IMR-90 (cell line): ENCODE data around the gene KCNMA1. TPM values are rescaled to one million over a fixed set of nuclear protein-coding genes. Genes with fewer than 3 reads are reported as not detected.

ENCODE experiments used
- ATAC-seq: fragments of 200-7000 bp; cut with Tn5 transposase; 2 replicates; pipeline ENCODE4 v1.9.1; 2020; ENCODE audit warnings: low read depth, mild to moderate bottlenecking, moderate library complexity
- BruUV-seq: library from RNA; stranded (reverse); fragments of 400-500 nt; replicated peaks from 2 replicates; lab custom pipeline; 2021; lab: Mats Ljungman, UMichigan
- CTCF ChIA-PET: fragments of 300-600 bp; formaldehyde crosslinking; extraction: SDS; loops from one replicate; lab custom pipeline; 2021; ENCODE audit warnings: antibody characterized with exemption; lab: Yijun Ruan, JAX
- POLR2A ChIA-PET: fragments of 300-600 bp; sonication (Branson Sonifier 250); formaldehyde crosslinking; loops from one replicate; lab custom pipeline; 2022; ENCODE audit warnings: antibody characterized with exemption; ENCODE audit not compliant: unreplicated experiment; lab: Charles Lee
- DNase-seq: peaks from one replicate; pipeline ENCODE4 v3.0.0; 2013
- H2AFZ ChIP-seq: replicated peaks from 2 replicates; pipeline ENCODE3; 2013; ENCODE audit warnings: low read length, mild to moderate bottlenecking; ENCODE audit not compliant: poor library complexity
- H2AK5ac ChIP-seq: 2 replicates; pipeline ENCODE4 v1.6.1; 2013; ENCODE audit warnings: low read depth, low read length, inconsistent platforms
- H2AK9ac ChIP-seq: replicated peaks from 2 replicates; pipeline ENCODE3; 2013; ENCODE audit warnings: mild to moderate bottlenecking, low read depth, low read length, moderate library complexity; ENCODE audit not compliant: poor library complexity
- H2BK120ac ChIP-seq: 2 replicates; pipeline ENCODE4 v1.6.1; 2013; ENCODE audit warnings: low read depth, low read length, inconsistent platforms
- H2BK15ac ChIP-seq: 3 replicates; pipeline ENCODE4 v1.6.1; 2013; ENCODE audit warnings: low read depth, low read length, inconsistent platforms
- H2BK20ac ChIP-seq: 2 replicates; pipeline ENCODE4 v1.6.1; 2013; ENCODE audit warnings: low read depth, mild to moderate bottlenecking, inconsistent platforms, low read length, moderate library complexity
- H2BK5ac ChIP-seq: 2 replicates; pipeline ENCODE4 v1.6.1; 2013; ENCODE audit warnings: mild to moderate bottlenecking, low read depth, low read length, inconsistent platforms; ENCODE audit not compliant: poor library complexity, severe bottlenecking
- H3K14ac ChIP-seq: replicated peaks from 2 replicates; pipeline ENCODE4 v1.6.1; 2013; ENCODE audit warnings: low read depth, low read length, inconsistent platforms
- H3K18ac ChIP-seq: 2 replicates; pipeline ENCODE4 v1.6.1; 2013; ENCODE audit warnings: low read depth, low read length, control low read depth
- H3K23ac ChIP-seq: 2 replicates; pipeline ENCODE4 v1.6.1; 2013; ENCODE audit warnings: low read depth, low read length, inconsistent platforms
- H3K27ac ChIP-seq: 2 replicates; pipeline ENCODE4 v1.5.1; 2013; ENCODE audit warnings: mild to moderate bottlenecking, control low read depth, low read length; ENCODE audit not compliant: insufficient read depth
- H3K27me3 ChIP-seq: 2 replicates; pipeline ENCODE4 v1.6.1; 2013; ENCODE audit warnings: low read length; ENCODE audit not compliant: control insufficient read depth, insufficient read depth
- H3K36me3 ChIP-seq: 2 replicates; pipeline ENCODE4 v1.6.1; 2013; ENCODE audit warnings: low read length, mixed read lengths; ENCODE audit not compliant: control insufficient read depth, insufficient read depth
- H3K4ac ChIP-seq: 2 replicates; pipeline ENCODE4 v1.6.1; 2013; ENCODE audit warnings: low read depth, low read length, inconsistent platforms
- H3K4me1 ChIP-seq: 2 replicates; pipeline ENCODE4 v1.6.1; 2013; ENCODE audit warnings: low read length, mixed read lengths; ENCODE audit not compliant: control insufficient read depth, insufficient read depth
- H3K4me2 ChIP-seq: 2 replicates; pipeline ENCODE4 v1.6.1; 2013; ENCODE audit warnings: low read depth, mild to moderate bottlenecking, control low read depth, low read length, moderate library complexity
- H3K4me3 ChIP-seq: 2 replicates; pipeline ENCODE4 v1.5.1; 2013; ENCODE audit warnings: low read depth, mild to moderate bottlenecking, control low read depth, low read length, moderate library complexity; ENCODE audit not compliant: insufficient read depth
- H3K56ac ChIP-seq: 2 replicates; pipeline ENCODE4 v1.6.1; 2013; ENCODE audit warnings: low read length, inconsistent platforms; ENCODE audit not compliant: insufficient read depth; ENCODE audit errors: extremely low read depth
- H3K79me1 ChIP-seq, 2 experiments: 2 replicates each; pipeline ENCODE4 v1.6.1; 2013; ENCODE audit warnings: low read length in 2 of 2, inconsistent platforms in 1 of 2, low read depth in 1 of 2
- H3K9ac ChIP-seq: 2 replicates; pipeline ENCODE4 v1.6.1; 2013; ENCODE audit warnings: low read depth, low read length, control low read depth
- H3K9me1 ChIP-seq: 2 replicates; pipeline ENCODE4 v1.6.1; 2013; ENCODE audit warnings: low read length, inconsistent platforms; ENCODE audit not compliant: insufficient read depth
- H3K9me3 ChIP-seq: 2 replicates; pipeline ENCODE4 v1.6.1; 2013; ENCODE audit warnings: low read length; ENCODE audit not compliant: control insufficient read depth, insufficient read depth
- H4K20me1 ChIP-seq: 2 replicates; pipeline ENCODE4 v1.6.1; 2013; ENCODE audit warnings: low read length, inconsistent platforms; ENCODE audit not compliant: insufficient read depth
- H4K5ac ChIP-seq: 2 replicates; pipeline ENCODE4 v1.6.1; 2013; ENCODE audit warnings: mild to moderate bottlenecking, low read depth, low read length, control low read depth
- H4K8ac ChIP-seq, 2 experiments: 2 replicates each; pipeline ENCODE4 v1.6.1; 2013; ENCODE audit warnings: low read depth in 2 of 2, low read length in 2 of 2, control low read depth in 1 of 2, inconsistent platforms in 1 of 2
- H4K91ac ChIP-seq: 2 replicates; pipeline ENCODE4 v1.6.1; 2013; ENCODE audit warnings: low read depth, low read length, inconsistent platforms; ENCODE audit not compliant: insufficient read depth
- CHD1 ChIP-seq: IDR thresholded peaks from 2 replicates; pipeline ENCODE4 v1.6.1; 2012; ENCODE audit warnings: low read depth, low read length, improper control_type of control experiment
- MXI1 ChIP-seq: IDR thresholded peaks from 2 replicates; pipeline ENCODE4 v1.6.1; 2012; ENCODE audit warnings: low read depth, mild to moderate bottlenecking, low read length, moderate library complexity, borderline replicate concordance
- NFE2L2 ChIP-seq: fragments of 150-350 bp; IDR thresholded peaks from 2 replicates; pipeline ENCODE4 v1.6.1; 2016; ENCODE audit warnings: low read depth, mild to moderate bottlenecking, low read length
- SMC3 ChIP-seq: fragments of 150-350 bp; IDR thresholded peaks from 2 replicates; pipeline ENCODE4 v1.6.1; 2016; ENCODE audit warnings: low read depth, mild to moderate bottlenecking, antibody characterized with exemption, low read length, moderate library complexity
- WGBS, 2 experiments: methylation state at CpG; one replicate each; pipeline versions ENCODE4 v1.1.5 to v1.1.7; 2013; ENCODE audit warnings: missing lambda C conversion rate in 2 of 2; ENCODE audit not compliant: insufficient read length in 1 of 2; ENCODE audit errors: extremely low coverage in 2 of 2; 5-methylcytosine and 5-hydroxymethylcytosine counted together
- dilution Hi-C: fragments of 300-500 bp; cut with HindIII; formaldehyde crosslinking; loops from one replicate; pipeline ENCODE4 v1.14.3; 2018; ENCODE audit warnings: low sequenced_read_pairs; ENCODE audit not compliant: unreplicated experiment
- in situ Hi-C: fragments of 300-500 bp; cut with MboI; formaldehyde crosslinking; loops from 3 replicates; pipeline ENCODE4 v1.14.3; 2019; ENCODE audit warnings: low sequenced_read_pairs, inconsistent platforms, mixed read lengths
- intact Hi-C: fragments of 100-400 bp; cut with micrococcal nuclease; formaldehyde crosslinking; loops from 2 replicates; pipeline ENCODE4 v1.10.0; 2022
- polyA plus RNA-seq, 3 experiments: library from polyadenylated mRNA; depleted of rRNA; stranded (reverse); fragments of >200 nt; gene quantifications; 2 replicates each; pipeline ENCODE4 v1.2.3, GENCODE V29; 2012; ENCODE audit warnings: low replicate concordance in 1 of 3
- total RNA-seq: library from RNA; depleted of rRNA; stranded (reverse); fragments of >200 nt; gene quantifications from 2 replicates; pipeline ENCODE4 v1.2.3, GENCODE V29; 2012
- TF ChIP-seq, protein P1 (sequence below): fragments of 150-350 bp; IDR thresholded peaks from 2 replicates; pipeline ENCODE4 v1.6.1; 2017; ENCODE audit warnings: mild to moderate bottlenecking, antibody characterized with exemption, low read length, low read depth

Gene KCNMA1
- total and polyA plus RNA-seq, 2 of the 4 experiments (the other 2 are of a cell fraction), result 25.6 to 29.6 TPM

DNA sequence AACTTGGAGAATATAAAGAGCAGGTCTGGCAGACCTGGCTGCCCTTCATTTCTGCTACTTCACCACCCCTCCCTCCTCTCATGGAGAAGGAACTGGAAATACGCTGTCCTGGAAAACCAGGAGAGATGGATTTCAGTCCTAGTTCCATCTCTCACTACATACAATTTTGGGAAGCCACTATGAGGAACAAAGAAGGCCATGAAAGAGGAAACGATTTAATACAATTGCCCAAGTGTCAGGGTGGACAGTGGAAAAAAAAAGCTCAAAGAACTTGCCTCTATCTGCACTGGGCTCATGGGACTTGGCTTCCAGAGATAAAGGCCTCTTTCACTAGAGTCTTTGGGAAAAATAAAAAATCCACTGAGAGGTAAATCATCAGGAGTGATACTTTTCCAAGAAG is 561.7 kb downstream of the KCNMA1 start:
- H3K23ac ChIP-seq, result no peak overlapping the region
- no peak overlapping the region for H3K4ac ChIP-seq
- no peak overlapping the region for H3K4me2 ChIP-seq
- no peaks in the 10 kb centered on the region for H3K27me3 ChIP-seq
- H2BK20ac ChIP-seq, result no peak overlapping the region
- no peak overlapping the region for H3K18ac ChIP-seq
- TF ChIP-seq, protein P1, sequence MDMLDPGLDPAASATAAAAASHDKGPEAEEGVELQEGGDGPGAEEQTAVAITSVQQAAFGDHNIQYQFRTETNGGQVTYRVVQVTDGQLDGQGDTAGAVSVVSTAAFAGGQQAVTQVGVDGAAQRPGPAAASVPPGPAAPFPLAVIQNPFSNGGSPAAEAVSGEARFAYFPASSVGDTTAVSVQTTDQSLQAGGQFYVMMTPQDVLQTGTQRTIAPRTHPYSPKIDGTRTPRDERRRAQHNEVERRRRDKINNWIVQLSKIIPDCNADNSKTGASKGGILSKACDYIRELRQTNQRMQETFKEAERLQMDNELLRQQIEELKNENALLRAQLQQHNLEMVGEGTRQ, result no peak
- no peak for TF ChIP-seq CHD1
- no peak for TF ChIP-seq MXI1
- TF ChIP-seq SMC3, result no peak
- TF ChIP-seq NFE2L2, result no peak
- H4K5ac ChIP-seq, result no peak overlapping the region
- no TSS peak for BruUV-seq
- CTCF ChIA-PET, result no interaction called here
- H3K79me1 ChIP-seq, result no peaks in the 10 kb centered on the region
- H2AK5ac ChIP-seq, result no peak overlapping the region
- H3K4me1 ChIP-seq, result no peaks in the 10 kb centered on the region
- H3K56ac ChIP-seq, result no peak overlapping the region
- no CpG with 5 or more reads among the region's 2 CpGs for WGBS, 2 experiments
- H3K9me1 ChIP-seq, result peaks cover 4% of the 10 kb centered on the region; the same call in 1 of the 2 replicates
- no peak overlapping the region for H2AFZ ChIP-seq
- no peak overlapping the region for H3K14ac ChIP-seq
- no peak overlapping the region for H2BK120ac ChIP-seq
- no peaks in the 10 kb centered on the region for H3K36me3 ChIP-seq
- intact Hi-C loops (no loop called here), dilution Hi-C loops (no loop called here), in situ Hi-C loops (no loop called here)
- H2AK9ac ChIP-seq, result no peak overlapping the region
- no peak overlapping the region for H4K8ac ChIP-seq
- H2BK15ac ChIP-seq, result no peak overlapping the region
- POLR2A ChIA-PET, result no interaction called here
- DNase-seq, result no peak
- no peaks in the 10 kb centered on the region for H4K20me1 ChIP-seq
- H3K4me3 ChIP-seq, result no peak overlapping the region
- no peak overlapping the region for H3K27ac ChIP-seq
- H3K9me3 ChIP-seq, result no peaks in the 10 kb centered on the region
- ATAC-seq, result no peak
- no peak overlapping the region for H4K91ac ChIP-seq
- H2BK5ac ChIP-seq, result no peak overlapping the region
- no peak overlapping the region for H3K9ac ChIP-seq
